SK-N-SH treated with all-trans-retinoic acid at 6 μM for 48 hours (cell line): Measurements from ENCODE around the gene WRAP73.

ENCODE experiments used
- ARNTL ChIP-seq: fragments of 450-650 bp; formaldehyde crosslinking; IDR thresholded peaks from 2 replicates; pipeline ENCODE4 v1.5.0; 2020; ENCODE audit warnings: low read depth, mild to moderate bottlenecking, moderate library complexity, borderline replicate concordance
- BACH2 ChIP-seq: fragments of 250-450 bp; sonication (Bioruptor Pico); IDR thresholded peaks from 2 replicates; pipeline ENCODE4 v1.9.0; 2021; ENCODE audit warnings: mild to moderate bottlenecking, borderline replicate concordance
- CSDC2 ChIP-seq: fragments of 250-450 bp; sonication (Bioruptor Pico); IDR thresholded peaks from 2 replicates; pipeline ENCODE4 v1.5.0; 2020; ENCODE audit warnings: mild to moderate bottlenecking, moderate library complexity
- ESRRG ChIP-seq: fragments of 250-450 bp; sonication (Bioruptor Pico); IDR thresholded peaks from 2 replicates; pipeline ENCODE4 v1.6.1; 2021; ENCODE audit warnings: mild to moderate bottlenecking
- PATZ1 ChIP-seq: fragments of 250-450 bp; sonication (Bioruptor Pico); IDR thresholded peaks from 2 replicates; pipeline ENCODE4 v1.8.0; 2020; ENCODE audit warnings: mild to moderate bottlenecking, moderate library complexity, borderline replicate concordance
- TCF4 ChIP-seq: fragments of 250-450 bp; sonication (Bioruptor Pico); IDR thresholded peaks from 2 replicates; pipeline ENCODE4 v1.8.0; 2021; ENCODE audit warnings: mild to moderate bottlenecking, moderate library complexity, borderline replicate concordance
- TOX ChIP-seq: fragments of 250-450 bp; sonication (Bioruptor Pico); IDR thresholded peaks from 2 replicates; pipeline ENCODE4 v1.8.0; 2021; ENCODE audit warnings: mild to moderate bottlenecking, moderate library complexity, borderline replicate concordance
- TSHZ2 ChIP-seq: fragments of 250-450 bp; sonication (Bioruptor Pico); IDR thresholded peaks from 2 replicates; pipeline ENCODE4 v1.5.0; 2020; ENCODE audit warnings: mild to moderate bottlenecking, moderate library complexity
- ZC3H10 ChIP-seq: fragments of 250-450 bp; sonication (Bioruptor Pico); IDR thresholded peaks from 2 replicates; pipeline ENCODE4 v1.5.1; 2021; ENCODE audit warnings: mild to moderate bottlenecking, moderate library complexity
- ZFP3 ChIP-seq: fragments of 250-450 bp; sonication (Bioruptor Pico); IDR thresholded peaks from 2 replicates; pipeline ENCODE4 v1.5.0; 2020; ENCODE audit warnings: mild to moderate bottlenecking, moderate library complexity
- ZFP30 ChIP-seq: fragments of 450-650 bp; formaldehyde crosslinking; IDR thresholded peaks from 2 replicates; pipeline ENCODE4 v1.5.0; 2022; ENCODE audit warnings: mild to moderate bottlenecking, moderate library complexity
- ZNF565 ChIP-seq: fragments of 450-650 bp; formaldehyde crosslinking; conservative IDR thresholded peaks from 2 replicates; pipeline ENCODE4 v1.5.0; 2020; ENCODE audit warnings: low read depth, mild to moderate bottlenecking, moderate library complexity
- ZNF70 ChIP-seq: fragments of 450-650 bp; formaldehyde crosslinking; IDR thresholded peaks from 2 replicates; pipeline ENCODE4 v1.5.0; 2020; ENCODE audit warnings: mild to moderate bottlenecking, moderate library complexity
- TF ChIP-seq, protein P1 (sequence below): fragments of 250-450 bp; sonication (Bioruptor Pico); IDR thresholded peaks from 2 replicates; pipeline ENCODE4 v1.8.0; 2021; ENCODE audit warnings: low read depth, mild to moderate bottlenecking, moderate library complexity, borderline replicate concordance

DNA sequence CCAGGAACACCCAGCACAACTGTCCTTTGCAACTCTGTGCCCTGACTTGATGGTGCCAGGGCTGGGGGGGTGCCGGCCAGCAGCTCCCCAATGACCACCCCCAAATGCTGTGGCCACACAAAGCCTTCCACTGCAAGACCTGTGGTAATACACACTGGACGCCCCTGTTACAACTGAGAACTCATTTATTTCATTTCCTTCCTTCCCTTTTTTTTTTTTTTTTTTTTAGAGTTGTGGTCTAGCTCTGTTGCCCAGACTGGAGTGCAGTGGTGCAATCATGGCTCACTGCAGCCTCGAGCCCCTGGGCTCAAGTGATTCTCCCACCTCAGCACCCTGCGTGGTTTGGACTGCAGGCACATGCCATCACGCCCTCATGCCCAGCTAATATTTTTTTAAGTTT, 27.6 kb upstream of the WRAP73 start:
- TF ChIP-seq TOX (CRISPR knock-in tag) (no peak), PATZ1 (CRISPR knock-in tag) (no peak), TSHZ2 (CRISPR knock-in tag) (no peak), ZC3H10 (CRISPR knock-in tag) (no peak), BACH2 (CRISPR knock-in tag) (no peak), ARNTL (CRISPR knock-in tag) (no peak), TCF4 (CRISPR knock-in tag) (no peak), ZFP3 (no peak), ZFP30 (no peak), ESRRG (no peak), ZNF70 (CRISPR knock-in tag) (no peak), CSDC2 (CRISPR knock-in tag) (no peak), ZNF565 (no peak)
- TF ChIP-seq, protein P1, sequence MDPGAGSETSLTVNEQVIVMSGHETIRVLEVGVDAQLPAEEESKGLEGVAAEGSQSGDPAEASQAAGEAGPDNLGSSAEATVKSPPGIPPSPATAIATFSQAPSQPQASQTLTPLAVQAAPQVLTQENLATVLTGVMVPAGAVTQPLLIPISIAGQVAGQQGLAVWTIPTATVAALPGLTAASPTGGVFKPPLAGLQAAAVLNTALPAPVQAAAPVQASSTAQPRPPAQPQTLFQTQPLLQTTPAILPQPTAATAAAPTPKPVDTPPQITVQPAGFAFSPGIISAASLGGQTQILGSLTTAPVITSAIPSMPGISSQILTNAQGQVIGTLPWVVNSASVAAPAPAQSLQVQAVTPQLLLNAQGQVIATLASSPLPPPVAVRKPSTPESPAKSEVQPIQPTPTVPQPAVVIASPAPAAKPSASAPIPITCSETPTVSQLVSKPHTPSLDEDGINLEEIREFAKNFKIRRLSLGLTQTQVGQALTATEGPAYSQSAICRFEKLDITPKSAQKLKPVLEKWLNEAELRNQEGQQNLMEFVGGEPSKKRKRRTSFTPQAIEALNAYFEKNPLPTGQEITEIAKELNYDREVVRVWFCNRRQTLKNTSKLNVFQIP (CRISPR knock-in tag) = no peak
